ENCODE data around the gene ZNF577. TPM values are rescaled to one million over a fixed set of nuclear protein-coding genes. Genes with fewer than 3 reads are reported as not detected.

ZNF577 gene
- total RNA-seq, 1 donor from 2014 or later, result 3.8 TPM

DNA sequence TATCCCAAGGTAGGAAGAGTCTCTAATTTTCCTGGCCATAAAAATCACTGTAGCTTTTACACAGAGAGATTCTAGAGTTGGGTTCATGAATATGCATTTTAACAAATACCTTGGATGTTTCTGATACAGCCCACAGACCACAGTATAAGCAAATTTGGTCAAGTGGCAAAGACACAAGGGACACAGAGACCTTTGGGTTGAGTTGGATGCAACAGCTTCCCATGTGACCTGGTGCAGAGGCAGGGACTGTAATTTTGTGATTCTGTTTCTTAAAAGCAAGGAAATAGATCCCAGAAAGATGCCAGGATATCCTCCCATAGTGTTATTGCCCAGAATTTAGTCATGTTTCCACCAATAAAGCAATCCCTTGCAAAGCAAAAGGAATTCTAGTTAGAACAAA, 65.8 kb downstream of the ZNF577 start:
- DNase-seq (ENCODE audit: low spot score in 2 of 2), result no peak
- Histone ChIP-seq H3K27ac (no peak overlapping the region), H3K27me3 (no peaks in the 10 kb centered on the region), H3K36me3 (no peaks in the 10 kb centered on the region), H3K4me3 (no peak overlapping the region), H3K9me3 (no peaks in the 10 kb centered on the region), H3K4me1 (no peaks in the 10 kb centered on the region)
- intact Hi-C loops (cut with DNase I), result no loop called here
- TF ChIP-seq, protein P1, sequence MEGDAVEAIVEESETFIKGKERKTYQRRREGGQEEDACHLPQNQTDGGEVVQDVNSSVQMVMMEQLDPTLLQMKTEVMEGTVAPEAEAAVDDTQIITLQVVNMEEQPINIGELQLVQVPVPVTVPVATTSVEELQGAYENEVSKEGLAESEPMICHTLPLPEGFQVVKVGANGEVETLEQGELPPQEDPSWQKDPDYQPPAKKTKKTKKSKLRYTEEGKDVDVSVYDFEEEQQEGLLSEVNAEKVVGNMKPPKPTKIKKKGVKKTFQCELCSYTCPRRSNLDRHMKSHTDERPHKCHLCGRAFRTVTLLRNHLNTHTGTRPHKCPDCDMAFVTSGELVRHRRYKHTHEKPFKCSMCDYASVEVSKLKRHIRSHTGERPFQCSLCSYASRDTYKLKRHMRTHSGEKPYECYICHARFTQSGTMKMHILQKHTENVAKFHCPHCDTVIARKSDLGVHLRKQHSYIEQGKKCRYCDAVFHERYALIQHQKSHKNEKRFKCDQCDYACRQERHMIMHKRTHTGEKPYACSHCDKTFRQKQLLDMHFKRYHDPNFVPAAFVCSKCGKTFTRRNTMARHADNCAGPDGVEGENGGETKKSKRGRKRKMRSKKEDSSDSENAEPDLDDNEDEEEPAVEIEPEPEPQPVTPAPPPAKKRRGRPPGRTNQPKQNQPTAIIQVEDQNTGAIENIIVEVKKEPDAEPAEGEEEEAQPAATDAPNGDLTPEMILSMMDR (IDR thresholded peaks at IDR 0.05), result no peak

DNA sequence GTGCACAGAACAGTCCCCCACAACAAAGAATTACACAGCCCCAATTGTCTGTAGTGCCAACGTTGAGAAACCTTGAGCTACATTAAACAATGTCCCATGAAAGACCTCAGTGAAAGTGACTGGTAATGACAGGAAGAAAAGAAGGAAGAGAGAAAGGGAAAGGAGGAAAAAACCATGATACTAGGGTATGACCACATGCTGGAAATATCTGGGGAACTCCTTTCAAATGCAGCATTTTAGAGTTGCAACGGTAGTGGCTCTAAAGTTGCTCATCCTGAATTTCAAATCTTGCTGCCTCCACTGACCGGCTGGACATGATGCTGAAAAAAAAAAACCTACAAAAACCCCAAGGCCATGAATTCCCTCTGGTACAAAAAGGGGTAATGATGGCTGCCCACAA, 66.3 kb downstream of the ZNF577 start:
- Histone ChIP-seq H3K36me3 (no peaks in the 10 kb centered on the region), H3K27me3 (no peaks in the 10 kb centered on the region), H3K9me3 (no peaks in the 10 kb centered on the region), H3K27ac (no peak overlapping the region), H3K4me1 (no peaks in the 10 kb centered on the region), H3K4me3 (no peak overlapping the region)
- no peak for DNase-seq (ENCODE audit: low spot score in 2 of 2)
- intact Hi-C loops (cut with DNase I), result no loop called here
- TF ChIP-seq, protein P1 (IDR thresholded peaks at IDR 0.05), result no peak

Other genes starting within 250 kb of the ZNF577 start
- 0.75 TPM for gene SIGLEC14, start 241.1 kb downstream of the ZNF577 start, total RNA-seq
- gene SPACA6, start 194.6 kb downstream of the ZNF577 start, total RNA-seq, result 16.0 TPM
- 2.9 TPM for gene HAS1, start 164.0 kb downstream of the ZNF577 start, total RNA-seq
- gene FPR1, start 136.1 kb downstream of the ZNF577 start, total RNA-seq, result 7.9 TPM
- gene FPR2, start 126.8 kb downstream of the ZNF577 start, total RNA-seq, result 0.21 TPM
- gene FPR3, start 92.8 kb downstream of the ZNF577 start, total RNA-seq, result 16.0 TPM
- 4.7 TPM for gene ZNF649, start 17.1 kb upstream of the ZNF577 start, total RNA-seq
- gene ZNF613, start 39.5 kb upstream of the ZNF577 start, total RNA-seq, result 4.0 TPM
- gene ZNF350, start 98.9 kb upstream of the ZNF577 start, total RNA-seq, result 11.4 TPM
- 11.7 TPM for gene ZNF615, start 120.3 kb upstream of the ZNF577 start, total RNA-seq
- 1.7 TPM for gene ZNF614, start 140.4 kb upstream of the ZNF577 start, total RNA-seq
- gene ZNF432, start 160.9 kb upstream of the ZNF577 start, total RNA-seq, result 6.1 TPM
- gene ZNF841, start 207.8 kb upstream of the ZNF577 start, total RNA-seq, result 6.9 TPM